ENCODE measurements around the gene PAPPA2. TPM values are rescaled to one million over a fixed set of nuclear protein-coding genes. Genes with fewer than 3 reads are reported as not detected.

The PAPPA2 gene
- total RNA-seq, 2 donors from 2014 or later: 1.3 TPM; not detected in 1

- no peak for DNase-seq
- Mint-ChIP-seq H3K9me3 (no peaks in the 10 kb centered on the region), H3K36me3 (ENCODE audit: low read depth) (no peaks in the 10 kb centered on the region), H3K4me3 (no peak overlapping the region), H3K27me3 (ENCODE audit: insufficient read depth) (no peaks in the 10 kb centered on the region), H3K4me1 (no peaks in the 10 kb centered on the region), H3K27ac (no peak overlapping the region)
- no peaks in the 10 kb centered on the region for H3K9me3 ChIP-seq (ENCODE audit: control insufficient read depth, low read length)
- H3K4me1 ChIP-seq (ENCODE audit: control insufficient read depth, insufficient read depth, low read length): no peaks in the 10 kb centered on the region
- no peak overlapping the region for H3K9ac ChIP-seq (ENCODE audit: extremely low read depth, low read length, poor library complexity, severe bottlenecking)
- no peaks in the 10 kb centered on the region for H3K36me3 ChIP-seq (ENCODE audit: control insufficient read depth, insufficient read depth, low read length)
- WGBS, 2 experiments (ENCODE audit: insufficient coverage in 1 of 2, insufficient read length in 1 of 2): 89% methylated on average over 1 of the region's 1 CpG; no CpG with 5 or more reads in 1 of the 2 experiments
- no peak overlapping the region for H3K4me3 ChIP-seq (ENCODE audit: low read length)
- no peaks in the 10 kb centered on the region for H3K27me3 ChIP-seq (ENCODE audit: control insufficient read depth, insufficient read depth, low read length, poor library complexity, severe bottlenecking)
- TF ChIP-seq CTCF (conservative IDR thresholded peaks at IDR 0.05): no peak
- no peak overlapping the region for H3K27ac ChIP-seq (ENCODE audit: low read depth, low read length)
These were observed 58.2 kb downstream of the PAPPA2 start for GRCh38 chr1:176521211-176521610.

GRCh38 chr1:176522310-176522845 lies 59.4 kb downstream of the PAPPA2 start:
- H3K9me3 ChIP-seq (ENCODE audit: control insufficient read depth, low read length): no peaks in the 10 kb centered on the region
- H3K4me1 ChIP-seq (ENCODE audit: control insufficient read depth, insufficient read depth, low read length): no peaks in the 10 kb centered on the region
- no peaks in the 10 kb centered on the region for H3K36me3 ChIP-seq (ENCODE audit: control insufficient read depth, insufficient read depth, low read length)
- Mint-ChIP-seq H3K4me3 (no peak overlapping the region), H3K9me3 (no peaks in the 10 kb centered on the region), H3K4me1 (no peaks in the 10 kb centered on the region), H3K27ac (no peak overlapping the region), H3K27me3 (ENCODE audit: insufficient read depth) (no peaks in the 10 kb centered on the region), H3K36me3 (ENCODE audit: low read depth) (no peaks in the 10 kb centered on the region)
- WGBS, 2 experiments (ENCODE audit: insufficient coverage in 1 of 2, insufficient read length in 1 of 2): 0 to 43% methylated on average over 1 to 2 of the region's 3 CpGs
- no peak overlapping the region for H3K27ac ChIP-seq (ENCODE audit: low read depth, low read length)
- no peak overlapping the region for H3K4me3 ChIP-seq (ENCODE audit: low read length)
- TF ChIP-seq CTCF (conservative IDR thresholded peaks at IDR 0.05): no peak
- H3K9ac ChIP-seq (ENCODE audit: extremely low read depth, low read length, poor library complexity, severe bottlenecking): no peak overlapping the region
- DNase-seq: no peak
- H3K27me3 ChIP-seq (ENCODE audit: control insufficient read depth, insufficient read depth, low read length, poor library complexity, severe bottlenecking): no peaks in the 10 kb centered on the region

GRCh38 chr1:176529395-176530090 lies 66.6 kb downstream of the PAPPA2 start:
- WGBS, 2 experiments (ENCODE audit: insufficient coverage in 1 of 2, insufficient read length in 1 of 2): 90 to 91% methylated on average over 7 of the region's 7 CpGs

More at GRCh38 chr1:176529395-176530090, 66.6 kb downstream of the PAPPA2 start:
- H3K4me1 Mint-ChIP-seq: no peaks in the 10 kb centered on the region
- H3K4me1 ChIP-seq (ENCODE audit: control insufficient read depth, insufficient read depth, low read length): no peaks in the 10 kb centered on the region
- H3K4me3 Mint-ChIP-seq: no peak overlapping the region
- no peak overlapping the region for H3K9ac ChIP-seq (ENCODE audit: extremely low read depth, low read length, poor library complexity, severe bottlenecking)
- no peaks in the 10 kb centered on the region for H3K9me3 Mint-ChIP-seq
- DNase-seq: no peak
- no peaks in the 10 kb centered on the region for H3K36me3 ChIP-seq (ENCODE audit: control insufficient read depth, insufficient read depth, low read length)
- H3K27ac Mint-ChIP-seq: no peak overlapping the region
- no peak for TF ChIP-seq CTCF (conservative IDR thresholded peaks at IDR 0.05)
- H3K27me3 Mint-ChIP-seq (ENCODE audit: insufficient read depth): no peaks in the 10 kb centered on the region
- H3K36me3 Mint-ChIP-seq (ENCODE audit: low read depth): no peaks in the 10 kb centered on the region
- H3K27me3 ChIP-seq (ENCODE audit: control insufficient read depth, insufficient read depth, low read length, poor library complexity, severe bottlenecking): no peaks in the 10 kb centered on the region
- no peak overlapping the region for H3K27ac ChIP-seq (ENCODE audit: low read depth, low read length)
- H3K4me3 ChIP-seq (ENCODE audit: low read length): no peak overlapping the region
- H3K9me3 ChIP-seq (ENCODE audit: control insufficient read depth, low read length): no peaks in the 10 kb centered on the region

Measured in endodermal cell (in vitro differentiated cells).